ENCODE data around the gene ACTR6. TPM values are rescaled to one million over a fixed set of nuclear protein-coding genes. Genes with fewer than 3 reads are reported as not detected.

The ACTR6 gene
- total RNA-seq, 1 experiment from 2014 or later: 33.0 TPM

- Histone ChIP-seq H3K4me3 (ENCODE audit: insufficient read depth, low read depth, low read length) (no peak overlapping the region), H3K36me3 (replicated peaks; ENCODE audit: control insufficient read depth, insufficient read depth, low read length) (peaks cover 3% of the 10 kb centered on the region; the same call in 1 of the 2 replicates), H3K27me3 (ENCODE audit: control insufficient read depth, insufficient read depth, low read length) (no peaks in the 10 kb centered on the region)
- no peak for DNase-seq
These were observed 7.5 kb upstream of the ACTR6 start for GRCh38 chr12:100193085-100193484.

GRCh38 chr12:100197486-100197885, 3.1 kb upstream of the ACTR6 start:
- Histone ChIP-seq H3K27me3 (ENCODE audit: control insufficient read depth, insufficient read depth, low read length) (no peaks in the 10 kb centered on the region; the same call in 1 of the 2 replicates), H3K36me3 (replicated peaks; ENCODE audit: control insufficient read depth, insufficient read depth, low read length) (0 out of 2 replicates have a peak, but pooled peaks cover 3% of the 10 kb centered on the region), H3K4me3 (ENCODE audit: insufficient read depth, low read depth, low read length) (no peak overlapping the region)
- DNase-seq: no peak

- Histone ChIP-seq H3K4me3 (ENCODE audit: insufficient read depth, low read depth, low read length) (peak overlapping the region; percentile 96), H3K36me3 (replicated peaks; ENCODE audit: control insufficient read depth, insufficient read depth, low read length) (0 out of 2 replicates have a peak, but pooled peaks cover 2% of the 10 kb centered on the region), H3K27me3 (ENCODE audit: control insufficient read depth, insufficient read depth, low read length) (no peaks in the 10 kb centered on the region; the same call in 1 of the 2 replicates)
- no peak for DNase-seq
These were observed 1.6 kb upstream of the ACTR6 start for GRCh38 chr12:100199023-100199346.

- Histone ChIP-seq H3K4me3 (ENCODE audit: insufficient read depth, low read depth, low read length) (peak overlapping the region; percentile 96), H3K27me3 (ENCODE audit: control insufficient read depth, insufficient read depth, low read length) (no peaks in the 10 kb centered on the region; the same call in 1 of the 2 replicates), H3K36me3 (replicated peaks; ENCODE audit: control insufficient read depth, insufficient read depth, low read length) (no peaks in the 10 kb centered on the region)
- DNase-seq: peak; percentile 93
These were observed 1.1 kb upstream of the ACTR6 start for GRCh38 chr12:100199347-100200149.

GRCh38 chr12:100201604-100202423, 1.2 kb downstream of the ACTR6 start:
- Histone ChIP-seq H3K36me3 (replicated peaks; ENCODE audit: control insufficient read depth, insufficient read depth, low read length) (no peaks in the 10 kb centered on the region), H3K27me3 (ENCODE audit: control insufficient read depth, insufficient read depth, low read length) (no peaks in the 10 kb centered on the region; the same call in 1 of the 2 replicates), H3K4me3 (ENCODE audit: insufficient read depth, low read depth, low read length) (no peak overlapping the region; the same call in 1 of the 2 replicates)
- DNase-seq: no peak

- Histone ChIP-seq H3K4me3 (ENCODE audit: insufficient read depth, low read depth, low read length) (no peak overlapping the region), H3K36me3 (replicated peaks; ENCODE audit: control insufficient read depth, insufficient read depth, low read length) (peaks cover 10% of the 10 kb centered on the region), H3K27me3 (ENCODE audit: control insufficient read depth, insufficient read depth, low read length) (no peaks in the 10 kb centered on the region)
- DNase-seq: no peak
These were observed 6.7 kb downstream of the ACTR6 start for GRCh38 chr12:100207311-100207710.

GRCh38 chr12:100208834-100209233, 8.2 kb downstream of the ACTR6 start:
- H3K36me3 ChIP-seq (replicated peaks; ENCODE audit: control insufficient read depth, insufficient read depth, low read length): peaks cover 13% of the 10 kb centered on the region
- no peak overlapping the region for H3K4me3 ChIP-seq (ENCODE audit: insufficient read depth, low read depth, low read length)
- H3K27me3 ChIP-seq (ENCODE audit: control insufficient read depth, insufficient read depth, low read length): no peaks in the 10 kb centered on the region
- no peak for DNase-seq

GRCh38 chr12:100211698-100212097, 11.1 kb downstream of the ACTR6 start:
- no peak for DNase-seq
- Histone ChIP-seq H3K4me3 (ENCODE audit: insufficient read depth, low read depth, low read length) (no peak overlapping the region), H3K27me3 (ENCODE audit: control insufficient read depth, insufficient read depth, low read length) (no peaks in the 10 kb centered on the region), H3K36me3 (replicated peaks; ENCODE audit: control insufficient read depth, insufficient read depth, low read length) (peaks cover 14% of the 10 kb centered on the region)

- H3K27me3 ChIP-seq (ENCODE audit: control insufficient read depth, insufficient read depth, low read length): no peaks in the 10 kb centered on the region
- DNase-seq: no peak
- peaks cover 12% of the 10 kb centered on the region for H3K36me3 ChIP-seq (replicated peaks; ENCODE audit: control insufficient read depth, insufficient read depth, low read length)
- no peak overlapping the region for H3K4me3 ChIP-seq (ENCODE audit: insufficient read depth, low read depth, low read length)
These were observed 12.6 kb downstream of the ACTR6 start for GRCh38 chr12:100213016-100213891.

- no peak overlapping the region for H3K4me3 ChIP-seq (ENCODE audit: insufficient read depth, low read depth, low read length)
- peaks cover 10% of the 10 kb centered on the region for H3K36me3 ChIP-seq (replicated peaks; ENCODE audit: control insufficient read depth, insufficient read depth, low read length)
- H3K27me3 ChIP-seq (ENCODE audit: control insufficient read depth, insufficient read depth, low read length): no peaks in the 10 kb centered on the region
- no peak for DNase-seq
These were observed 13.9 kb downstream of the ACTR6 start for GRCh38 chr12:100214518-100214917.

GRCh38 chr12:100215209-100215608, 14.6 kb downstream of the ACTR6 start:
- Histone ChIP-seq H3K27me3 (ENCODE audit: control insufficient read depth, insufficient read depth, low read length) (no peaks in the 10 kb centered on the region), H3K36me3 (replicated peaks; ENCODE audit: control insufficient read depth, insufficient read depth, low read length) (peaks cover 8% of the 10 kb centered on the region), H3K4me3 (ENCODE audit: insufficient read depth, low read depth, low read length) (no peak overlapping the region)
- no peak for DNase-seq

DNA sequence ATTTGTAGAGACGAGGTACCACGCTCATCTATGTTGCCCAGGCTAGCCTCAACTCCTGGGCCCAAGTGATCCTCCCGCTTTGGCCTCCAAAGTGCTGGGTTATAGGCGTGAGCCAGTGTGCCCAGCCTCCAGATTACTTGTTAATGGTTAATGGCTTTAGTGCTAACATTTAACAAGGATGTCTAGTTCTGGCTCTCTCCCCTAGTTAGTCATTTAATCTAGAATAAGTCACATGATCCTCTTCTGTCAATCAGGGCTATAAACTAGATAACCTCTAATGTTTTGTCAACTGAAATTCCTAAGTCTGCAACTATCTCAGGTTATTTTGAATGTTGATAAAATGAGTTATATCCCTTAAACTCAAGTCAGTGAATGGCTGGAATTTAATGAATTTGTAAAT, 15.7 kb downstream of the ACTR6 start:
- Histone ChIP-seq H3K36me3 (replicated peaks; ENCODE audit: control insufficient read depth, insufficient read depth, low read length) (peaks cover 8% of the 10 kb centered on the region), H3K27me3 (ENCODE audit: control insufficient read depth, insufficient read depth, low read length) (no peaks in the 10 kb centered on the region), H3K4me3 (ENCODE audit: insufficient read depth, low read depth, low read length) (no peak overlapping the region)
- DNase-seq: no peak

DNA sequence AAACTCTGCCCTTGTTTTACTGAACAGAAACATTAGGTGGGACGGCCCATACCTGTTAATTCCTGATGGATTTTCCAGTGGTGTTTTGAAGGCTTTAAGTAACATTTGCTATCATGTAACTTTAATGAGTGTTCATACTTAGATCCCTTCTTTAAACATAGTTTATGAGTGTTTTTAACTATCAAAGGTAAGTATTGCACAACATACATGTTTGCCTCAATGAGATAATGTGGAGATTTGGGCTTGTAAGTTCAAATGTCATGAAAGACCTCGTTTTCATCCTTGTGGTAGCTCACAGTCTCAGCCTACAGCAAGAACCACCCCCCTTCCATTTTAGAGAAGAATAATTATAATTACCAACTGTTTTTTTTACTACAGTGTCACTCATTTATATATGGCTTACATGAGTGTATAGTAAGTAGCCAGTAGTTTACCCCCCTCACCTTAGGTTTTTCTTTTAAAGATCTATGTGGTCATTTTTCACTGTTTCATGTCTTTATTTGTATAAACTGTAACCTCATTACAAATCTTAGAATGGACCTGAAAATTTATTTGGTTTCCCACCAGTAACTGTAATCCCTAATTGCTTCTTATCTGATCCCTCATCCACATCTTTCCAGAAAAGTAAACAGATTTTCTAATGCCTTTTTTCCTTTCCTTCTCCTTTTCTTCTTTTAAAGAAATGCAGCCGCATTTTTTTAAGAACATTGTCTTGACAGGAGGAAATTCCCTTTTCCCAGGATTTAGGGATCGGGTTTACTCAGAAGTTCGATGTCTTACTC, 18.9 kb downstream of the ACTR6 start:
- Histone ChIP-seq H3K27me3 (ENCODE audit: control insufficient read depth, insufficient read depth, low read length) (no peaks in the 10 kb centered on the region), H3K4me3 (ENCODE audit: insufficient read depth, low read depth, low read length) (no peak overlapping the region), H3K36me3 (replicated peaks; ENCODE audit: control insufficient read depth, insufficient read depth, low read length) (peaks cover 4% of the 10 kb centered on the region)
- DNase-seq: no peak

- Histone ChIP-seq H3K4me3 (ENCODE audit: insufficient read depth, low read depth, low read length) (no peak overlapping the region), H3K27me3 (ENCODE audit: control insufficient read depth, insufficient read depth, low read length) (no peaks in the 10 kb centered on the region), H3K36me3 (replicated peaks; ENCODE audit: control insufficient read depth, insufficient read depth, low read length) (peaks cover 4% of the 10 kb centered on the region)
- no peak for DNase-seq
These were observed 20.9 kb downstream of the ACTR6 start for GRCh38 chr12:100221523-100221922.
